GM12878 (cell line): ENCODE results near the gene ADRB1.

Experiments
- E2F4 ChIP-seq: IDR thresholded peaks from 2 replicates; pipeline ENCODE4 v1.6.1; 2012; ENCODE audit warnings: low read depth, low read length, improper control_type of control experiment
- ELK1 ChIP-seq: IDR thresholded peaks from 2 replicates; pipeline ENCODE4 v1.6.1; 2012; ENCODE audit warnings: low read depth, low read length, improper control_type of control experiment
- EP300 ChIP-seq, 2 experiments: fragments of 150-350 bp in 1 of 2; IDR thresholded peaks; 2 replicates each; pipeline ENCODE4 v1.6.1; 2011 to 2012; ENCODE audit warnings: low read depth in 2 of 2, low read length in 2 of 2, borderline replicate concordance in 1 of 2, improper control_type of control experiment in 1 of 2, inconsistent platforms in 1 of 2; ENCODE audit not compliant: control insufficient read depth in 1 of 2
- TCF12 ChIP-seq: IDR thresholded peaks from 2 replicates; pipeline ENCODE4 v1.6.1; 2011; ENCODE audit warnings: low read depth, mild to moderate bottlenecking, low read length

GRCh38 chr10:114029655-114030054, 14.0 kb upstream of the ADRB1 start:
- TF ChIP-seq TCF12 (no peak), ELK1 (no peak), E2F4 (no peak), EP300 (IDR thresholded peaks at IDR 0.05; ENCODE audit: borderline replicate concordance in 1 of 2, control insufficient read depth in 1 of 2, low read depth in 2 of 2, low read length in 2 of 2) (no peak)
